ENCODE measurements around the gene KLRK1.
"Not testable (repeated sequence)": the region's sequence is repeated elsewhere in the genome, so short reads cannot be mapped to it uniquely, and the experiment has no call there.

Gene KLRK1

DNA sequence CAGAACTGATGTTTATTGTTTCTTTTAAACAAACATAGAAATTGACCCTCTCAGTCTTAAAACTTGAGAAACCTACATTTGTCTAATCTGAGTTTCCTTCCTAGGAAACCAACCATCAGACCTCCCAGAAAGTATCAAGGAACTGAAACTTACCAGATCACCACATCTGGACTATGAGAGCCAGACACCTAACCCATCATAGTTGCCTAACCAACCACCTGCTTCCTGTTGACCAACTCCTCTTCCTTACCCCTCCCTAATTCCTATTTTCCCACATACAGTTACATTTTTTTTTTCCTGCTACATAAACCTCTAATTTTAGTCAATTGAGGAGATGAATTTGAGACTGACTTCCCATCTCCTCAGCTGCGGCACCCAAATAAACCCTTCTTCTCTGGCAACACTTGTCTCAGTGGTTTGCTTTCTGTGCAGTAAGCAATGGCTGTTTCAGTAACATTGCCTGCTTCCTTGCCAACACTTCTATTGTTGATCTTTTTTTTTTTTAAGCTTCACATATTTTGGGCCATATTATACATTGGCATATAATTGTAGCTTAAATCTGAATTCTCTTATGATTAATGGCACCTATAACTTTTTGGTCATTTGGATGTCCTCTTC, 47.8 kb downstream of the KLRK1 start:
- TF ChIP-seq, protein P1, sequence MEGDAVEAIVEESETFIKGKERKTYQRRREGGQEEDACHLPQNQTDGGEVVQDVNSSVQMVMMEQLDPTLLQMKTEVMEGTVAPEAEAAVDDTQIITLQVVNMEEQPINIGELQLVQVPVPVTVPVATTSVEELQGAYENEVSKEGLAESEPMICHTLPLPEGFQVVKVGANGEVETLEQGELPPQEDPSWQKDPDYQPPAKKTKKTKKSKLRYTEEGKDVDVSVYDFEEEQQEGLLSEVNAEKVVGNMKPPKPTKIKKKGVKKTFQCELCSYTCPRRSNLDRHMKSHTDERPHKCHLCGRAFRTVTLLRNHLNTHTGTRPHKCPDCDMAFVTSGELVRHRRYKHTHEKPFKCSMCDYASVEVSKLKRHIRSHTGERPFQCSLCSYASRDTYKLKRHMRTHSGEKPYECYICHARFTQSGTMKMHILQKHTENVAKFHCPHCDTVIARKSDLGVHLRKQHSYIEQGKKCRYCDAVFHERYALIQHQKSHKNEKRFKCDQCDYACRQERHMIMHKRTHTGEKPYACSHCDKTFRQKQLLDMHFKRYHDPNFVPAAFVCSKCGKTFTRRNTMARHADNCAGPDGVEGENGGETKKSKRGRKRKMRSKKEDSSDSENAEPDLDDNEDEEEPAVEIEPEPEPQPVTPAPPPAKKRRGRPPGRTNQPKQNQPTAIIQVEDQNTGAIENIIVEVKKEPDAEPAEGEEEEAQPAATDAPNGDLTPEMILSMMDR (IDR thresholded peaks at IDR 0.05; ENCODE audit: low read depth, low read length, missing control alignments), result no peak
- DNase-seq (ENCODE audit: low read depth), result no peak
- no peak overlapping the region for H3K4me3 ChIP-seq (ENCODE audit: low read depth, low read length)

DNA sequence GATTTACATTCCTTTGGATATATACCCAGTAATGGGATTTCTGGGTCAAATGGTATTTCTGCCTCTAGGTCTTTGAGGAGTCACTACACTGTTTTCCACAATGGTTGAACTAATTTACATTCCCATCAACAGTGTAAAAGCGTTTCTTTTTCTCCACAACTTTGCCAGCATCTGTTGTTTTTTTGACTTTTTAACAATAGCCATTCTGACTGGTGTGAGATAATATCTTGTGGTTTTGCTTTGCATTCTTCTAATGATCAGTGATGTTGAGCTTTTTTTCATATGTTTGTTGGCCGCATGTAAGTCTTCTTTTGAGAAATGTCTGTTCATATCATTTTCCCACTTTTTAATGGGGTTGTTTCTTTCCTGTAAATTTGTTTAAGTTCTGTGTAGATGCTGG, 48.9 kb downstream of the KLRK1 start:
- not testable (repeated sequence) for H3K4me3 ChIP-seq (ENCODE audit: low read depth, low read length); DNase-seq (ENCODE audit: low read depth)

DNA sequence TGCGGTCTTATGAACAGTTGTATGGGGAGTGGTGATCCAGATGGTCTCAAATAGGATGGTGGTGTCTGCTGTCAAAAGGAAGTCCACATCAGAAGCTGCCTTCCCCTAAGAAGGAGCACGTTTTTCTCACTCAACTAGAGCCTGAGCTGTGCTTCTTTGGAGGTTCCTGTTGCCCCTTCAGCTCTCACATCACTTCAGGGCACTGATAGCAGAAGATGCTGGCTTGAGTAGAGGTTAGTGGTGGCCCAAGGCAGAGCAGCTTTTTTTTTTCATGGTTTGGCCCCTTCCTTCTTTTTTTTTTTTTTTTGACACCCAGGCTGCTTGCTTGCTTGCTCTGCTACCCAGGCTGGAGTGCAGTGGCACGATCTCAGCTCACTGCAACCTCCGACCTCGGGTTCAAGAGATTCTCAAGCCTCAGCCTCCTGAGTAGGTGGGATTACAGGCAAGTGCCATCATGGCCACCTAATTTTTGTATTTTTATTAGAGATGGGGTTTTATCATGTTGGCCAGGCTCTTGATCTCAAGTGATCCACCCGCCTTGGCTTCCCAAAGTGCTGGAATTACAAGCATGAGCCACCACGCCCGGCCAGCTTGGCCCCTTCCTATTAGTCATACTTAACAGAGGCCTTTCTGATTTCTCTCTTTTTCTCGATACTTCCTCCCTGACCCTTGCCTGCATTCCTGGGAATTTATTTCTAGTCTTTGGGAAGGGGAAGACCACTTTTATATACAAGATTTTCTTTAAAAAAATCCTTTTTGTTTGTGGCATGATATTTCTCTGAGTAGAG, 50.6 kb downstream of the KLRK1 start:
- TF ChIP-seq, protein P1 (IDR thresholded peaks at IDR 0.05; ENCODE audit: low read depth, low read length, missing control alignments), result no peak
- H3K4me3 ChIP-seq (ENCODE audit: low read depth, low read length), result no peak overlapping the region
- no peak for DNase-seq (ENCODE audit: low read depth)

DNA sequence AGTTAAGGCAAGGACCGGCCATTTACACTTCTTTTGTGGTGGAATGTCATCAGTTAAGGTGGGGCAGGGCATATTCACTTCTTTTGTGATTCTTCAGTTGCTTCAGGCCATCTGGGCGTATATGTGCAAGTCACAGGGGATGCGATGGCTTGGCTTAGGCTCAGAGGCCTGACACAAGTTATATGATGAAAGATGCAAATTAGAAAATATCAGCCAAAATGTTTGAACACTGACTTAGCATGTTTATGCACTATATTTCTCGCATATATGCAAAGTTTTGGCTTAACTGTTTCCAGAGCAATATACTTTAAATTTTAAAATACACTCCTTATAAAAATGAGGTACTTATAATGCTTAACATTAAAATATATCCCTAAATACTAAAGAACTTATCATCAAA, 51.4 kb downstream of the KLRK1 start:
- not testable (repeated sequence) for H3K4me3 ChIP-seq (ENCODE audit: low read depth, low read length); DNase-seq (ENCODE audit: low read depth)

DNA sequence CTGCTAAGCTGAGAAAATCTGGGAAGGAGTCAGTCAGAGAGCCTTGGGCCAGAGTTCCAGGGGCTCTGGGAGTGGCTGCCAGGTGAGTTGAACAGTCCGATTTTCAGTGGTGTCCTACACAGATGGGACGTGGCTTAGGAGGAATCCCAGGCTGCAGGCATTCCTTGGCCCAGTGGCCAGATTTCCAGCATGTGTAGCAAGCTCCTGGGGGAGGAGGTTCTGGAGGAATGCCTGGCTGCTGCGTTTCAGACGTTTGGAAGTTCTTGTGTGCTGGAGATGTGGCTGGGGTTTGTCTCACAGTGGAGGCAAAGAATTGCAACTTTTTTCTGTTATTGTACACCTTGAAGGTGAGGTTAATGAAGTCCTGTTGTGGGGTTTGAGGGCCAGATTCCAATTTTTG, 53.6 kb downstream of the KLRK1 start:
- DNase-seq (ENCODE audit: low read depth); H3K4me3 ChIP-seq (ENCODE audit: low read depth, low read length): not testable (repeated sequence)

DNA sequence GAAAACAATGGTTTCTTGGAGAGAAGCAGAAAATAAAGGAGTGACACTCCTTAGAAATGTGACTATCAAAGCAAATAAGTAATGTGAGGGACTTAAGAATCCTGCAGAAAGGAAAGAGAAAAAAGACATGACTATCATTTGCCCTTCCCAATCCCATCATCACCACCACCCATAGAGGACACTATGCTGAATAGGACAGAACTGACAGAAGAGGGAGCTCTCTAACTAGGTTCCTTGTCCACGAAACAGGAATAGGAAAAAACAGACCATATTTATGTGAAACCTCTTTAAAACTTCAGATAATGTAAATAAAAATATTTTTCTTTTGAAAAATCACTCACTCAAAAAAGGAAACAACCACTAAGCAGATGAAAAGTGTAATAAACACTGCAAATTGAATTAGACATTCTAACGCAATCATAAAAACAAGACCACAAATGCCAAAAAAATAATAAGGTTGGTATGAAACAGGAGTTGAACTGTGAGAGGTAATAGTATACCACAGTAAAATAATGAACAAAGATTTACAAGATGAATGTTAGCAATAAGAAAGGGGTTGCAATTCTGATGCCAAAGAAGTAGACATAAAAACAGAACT, 58.1 kb downstream of the KLRK1 start:
- no peak for DNase-seq (ENCODE audit: low read depth)

DNA sequence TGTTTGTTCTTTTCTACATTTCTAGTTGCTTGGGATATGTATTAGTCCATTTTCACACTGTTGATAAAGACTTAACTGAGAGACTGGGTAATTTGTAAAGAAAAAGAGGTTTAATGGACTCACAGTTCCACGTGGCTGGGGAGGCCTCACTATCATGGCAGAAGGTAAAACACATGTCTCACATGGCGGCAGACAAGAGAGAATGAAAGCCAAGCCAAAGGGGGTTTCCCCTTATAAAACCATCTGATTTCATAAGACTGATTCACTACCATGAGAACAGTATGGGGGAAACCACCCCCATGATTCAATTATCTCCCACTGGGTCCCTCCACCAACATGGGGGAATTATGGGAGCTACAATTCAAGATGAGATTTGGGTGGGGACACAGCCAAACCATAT, 61.1 kb downstream of the KLRK1 start:
- not testable (repeated sequence) for H3K4me3 ChIP-seq (ENCODE audit: low read depth, low read length); DNase-seq (ENCODE audit: low read depth)

More for the DNA sequence above, 58.1 kb downstream of the KLRK1 start:
- H3K4me3 ChIP-seq (ENCODE audit: low read depth, low read length), result no peak overlapping the region
- TF ChIP-seq, protein P1 (IDR thresholded peaks at IDR 0.05; ENCODE audit: low read depth, low read length, missing control alignments), result peak; percentile 54
